ENCODE results near the gene CLDN6. TPM values are rescaled to one million over a fixed set of nuclear protein-coding genes. Genes with fewer than 3 reads are reported as not detected.
A peak's percentile ranks its signal among the peaks of the same experiment; 100 is the strongest.

CLDN6 gene, protein sequence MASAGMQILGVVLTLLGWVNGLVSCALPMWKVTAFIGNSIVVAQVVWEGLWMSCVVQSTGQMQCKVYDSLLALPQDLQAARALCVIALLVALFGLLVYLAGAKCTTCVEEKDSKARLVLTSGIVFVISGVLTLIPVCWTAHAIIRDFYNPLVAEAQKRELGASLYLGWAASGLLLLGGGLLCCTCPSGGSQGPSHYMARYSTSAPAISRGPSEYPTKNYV
- total RNA-seq, result not detected

DNA sequence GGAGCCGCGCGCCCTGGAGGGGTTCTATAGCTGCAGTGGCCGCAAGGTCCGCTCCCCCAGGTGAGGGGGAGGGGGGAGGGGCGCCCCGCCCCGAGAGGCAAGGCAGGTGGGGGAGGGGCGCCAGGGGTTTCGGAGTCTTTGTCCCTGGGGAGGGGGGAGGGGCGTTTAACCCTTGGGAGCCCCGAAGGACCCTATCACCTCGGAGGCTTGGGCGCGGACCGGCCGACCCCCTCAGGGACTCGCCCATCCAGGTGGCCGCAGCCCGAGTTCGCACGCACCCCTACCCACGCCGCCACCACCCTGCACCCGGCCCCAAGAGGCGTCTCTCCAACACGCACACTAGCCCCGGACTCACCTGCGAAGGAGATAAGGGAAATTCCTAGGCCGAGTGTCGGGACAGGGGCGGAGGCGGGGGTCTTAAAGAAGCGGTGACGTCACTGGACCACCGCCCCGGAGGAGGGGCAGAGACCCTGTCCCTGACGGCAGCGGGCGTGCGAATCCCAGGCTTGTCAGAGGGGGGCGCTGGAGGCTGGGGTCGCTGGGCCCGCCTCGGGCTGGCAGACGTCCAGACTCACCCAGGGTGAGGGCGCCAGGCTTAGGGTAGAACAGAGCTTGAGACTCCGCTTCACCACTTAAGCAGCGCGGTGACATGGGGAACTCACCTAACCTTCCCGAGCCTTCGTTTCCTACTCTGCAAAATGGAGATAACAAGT lies at the start of gene CLDN6:
CLDN6 (minus strand) TSS at position 390 of the 713 bp plus-strand sequence. CDS start 2,162 bp downstream, outside the sequence.
- H3K9me3 ChIP-seq, result no peaks in the 10 kb centered on the region
- DNase-seq (ENCODE audit: low spot score), result no peak
- TF ChIP-seq, protein P1, sequence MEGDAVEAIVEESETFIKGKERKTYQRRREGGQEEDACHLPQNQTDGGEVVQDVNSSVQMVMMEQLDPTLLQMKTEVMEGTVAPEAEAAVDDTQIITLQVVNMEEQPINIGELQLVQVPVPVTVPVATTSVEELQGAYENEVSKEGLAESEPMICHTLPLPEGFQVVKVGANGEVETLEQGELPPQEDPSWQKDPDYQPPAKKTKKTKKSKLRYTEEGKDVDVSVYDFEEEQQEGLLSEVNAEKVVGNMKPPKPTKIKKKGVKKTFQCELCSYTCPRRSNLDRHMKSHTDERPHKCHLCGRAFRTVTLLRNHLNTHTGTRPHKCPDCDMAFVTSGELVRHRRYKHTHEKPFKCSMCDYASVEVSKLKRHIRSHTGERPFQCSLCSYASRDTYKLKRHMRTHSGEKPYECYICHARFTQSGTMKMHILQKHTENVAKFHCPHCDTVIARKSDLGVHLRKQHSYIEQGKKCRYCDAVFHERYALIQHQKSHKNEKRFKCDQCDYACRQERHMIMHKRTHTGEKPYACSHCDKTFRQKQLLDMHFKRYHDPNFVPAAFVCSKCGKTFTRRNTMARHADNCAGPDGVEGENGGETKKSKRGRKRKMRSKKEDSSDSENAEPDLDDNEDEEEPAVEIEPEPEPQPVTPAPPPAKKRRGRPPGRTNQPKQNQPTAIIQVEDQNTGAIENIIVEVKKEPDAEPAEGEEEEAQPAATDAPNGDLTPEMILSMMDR (IDR thresholded peaks at IDR 0.05), result no peak
- ATAC-seq (ENCODE audit: insufficient number of reproducible peaks, low FRiP score, low read depth), result no peak
- H3K4me1 ChIP-seq (ENCODE audit: control insufficient read depth in 1 of 2, low read depth in 2 of 2), result peaks cover 0 to 20% of the 10 kb centered on the region in 2 donors
- no peaks in the 10 kb centered on the region for H3K36me3 ChIP-seq
- no peak within 1 kb of the TSS for H3K4me3 ChIP-seq
- H3K27ac ChIP-seq, result no peak within 1 kb of the TSS
- no peaks in the 10 kb centered on the region for H3K27me3 ChIP-seq (replicated peaks; ENCODE audit: insufficient read depth)

DNA sequence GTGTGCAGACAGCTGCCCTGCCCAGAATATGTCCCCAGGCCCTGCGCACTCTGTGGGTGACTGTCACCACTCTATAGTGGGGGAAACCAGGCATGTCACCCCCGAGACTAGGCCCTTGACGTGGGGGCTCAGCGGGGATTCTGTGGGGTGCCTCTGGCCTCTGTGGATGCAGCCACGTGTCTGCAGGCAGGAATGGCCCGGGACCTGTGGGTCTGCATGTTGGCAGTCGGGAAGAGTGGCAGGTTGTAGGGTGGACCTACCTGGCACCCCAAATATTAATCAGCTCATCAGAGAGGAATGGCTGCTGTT lies 48.4 kb upstream of the CLDN6 start:
- no peaks in the 10 kb centered on the region for H3K36me3 ChIP-seq
- H3K9me3 ChIP-seq, result no peaks in the 10 kb centered on the region
- H3K4me1 ChIP-seq (ENCODE audit: control insufficient read depth in 1 of 2, low read depth in 2 of 2), result peaks cover 11 to 23% of the 10 kb centered on the region in 2 donors
- ATAC-seq (ENCODE audit: insufficient number of reproducible peaks, low FRiP score, low read depth) (no peak), DNase-seq (ENCODE audit: low spot score) (no peak)
- no peak overlapping the region for H3K27ac ChIP-seq
- TF ChIP-seq, protein P1 (IDR thresholded peaks at IDR 0.05), result no peak
- peak overlapping the region; percentile 64 for H3K4me3 ChIP-seq
- H3K27me3 ChIP-seq (replicated peaks; ENCODE audit: insufficient read depth), result no peaks in the 10 kb centered on the region

DNA sequence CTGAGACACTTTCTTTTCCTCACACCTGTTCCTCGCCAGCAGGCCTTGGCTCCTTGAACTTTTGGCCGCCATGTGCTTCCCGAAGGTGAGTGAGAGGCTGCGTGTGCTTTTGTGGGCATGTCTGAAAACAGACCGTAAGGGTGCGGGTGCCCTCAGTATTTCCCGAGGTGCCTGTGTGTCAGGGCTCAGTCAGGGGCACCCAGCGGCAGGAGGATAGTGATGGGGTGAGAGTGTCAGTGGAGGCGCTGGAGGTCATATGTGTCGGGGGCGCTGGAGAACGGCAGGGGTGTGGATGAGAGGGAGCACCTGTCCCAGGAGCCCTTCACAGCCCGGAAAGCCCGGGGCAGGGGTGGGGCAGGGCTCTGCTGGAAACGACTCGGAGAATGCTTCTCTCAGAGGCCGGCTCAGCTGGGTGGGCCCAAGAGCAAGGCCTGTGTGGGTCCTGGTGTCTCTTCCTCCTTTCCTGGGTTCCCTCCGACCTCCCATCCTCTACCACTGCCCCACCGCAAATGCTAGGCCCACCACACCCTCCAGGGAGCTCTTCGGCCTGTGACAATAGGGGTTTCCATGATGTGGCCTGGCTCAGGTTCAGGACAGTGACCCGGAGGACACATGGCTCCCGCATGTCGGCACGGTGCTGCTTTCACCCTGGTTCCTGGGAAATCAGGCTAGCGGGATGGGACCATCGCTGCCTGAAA lies 47.9 kb upstream of the CLDN6 start:
- H3K36me3 ChIP-seq, result no peaks in the 10 kb centered on the region
- TF ChIP-seq, protein P1 (IDR thresholded peaks at IDR 0.05), result no peak
- no peaks in the 10 kb centered on the region for H3K27me3 ChIP-seq (replicated peaks; ENCODE audit: insufficient read depth)
- ATAC-seq (ENCODE audit: insufficient number of reproducible peaks, low FRiP score, low read depth) (no peak), DNase-seq (ENCODE audit: low spot score) (no peak)
- peak overlapping the region; percentile 64 for H3K4me3 ChIP-seq
- peak overlapping the region in 1 of 2 donors; percentile 14 for H3K27ac ChIP-seq
- peaks cover 11 to 23% of the 10 kb centered on the region in 2 donors for H3K4me1 ChIP-seq (ENCODE audit: control insufficient read depth in 1 of 2, low read depth in 2 of 2)
- H3K9me3 ChIP-seq, result no peaks in the 10 kb centered on the region

DNA sequence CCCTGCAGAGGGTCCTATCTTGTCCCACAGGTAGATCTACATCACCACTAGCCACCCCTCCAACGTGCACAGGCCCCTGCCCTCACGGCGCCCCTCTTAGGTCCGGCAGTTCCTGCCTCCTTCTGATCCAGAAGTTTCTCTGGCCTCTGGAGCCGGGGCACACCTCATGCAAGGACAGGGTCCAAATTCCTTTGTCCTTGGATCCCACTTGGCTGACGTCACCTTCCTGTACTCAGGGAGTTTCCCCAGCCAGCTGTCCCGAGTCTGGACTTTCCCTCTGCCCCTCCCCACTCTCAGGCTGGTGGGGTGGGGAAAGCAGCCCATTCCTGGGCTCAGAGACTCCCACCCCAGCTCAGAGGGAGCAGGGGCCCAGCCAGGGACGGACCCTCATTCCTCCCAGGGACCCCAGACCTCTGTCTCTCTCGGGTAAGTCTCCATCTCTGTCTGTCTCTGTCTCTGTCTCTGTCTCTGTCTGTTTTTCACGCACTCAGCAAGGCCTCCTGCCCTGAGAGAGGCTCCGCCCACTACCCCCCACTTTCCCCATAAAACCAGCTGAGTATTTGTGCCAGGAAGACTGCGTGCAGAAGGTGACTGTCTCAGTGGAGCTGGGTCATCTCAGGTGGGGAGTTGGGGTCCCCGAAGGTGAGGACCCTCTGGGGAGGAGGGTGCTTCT lies 47.2 kb upstream of the CLDN6 start, which contains the start of gene IL32:
IL32 (plus strand) TSS at position 572 of the 673 bp plus-strand sequence. CDS start 172 bp downstream, outside the sequence.
- TF ChIP-seq, protein P1 (IDR thresholded peaks at IDR 0.05), result no peak
- Histone ChIP-seq H3K27ac (peak within 1 kb of the TSS in 1 of 2 donors; percentile 14), H3K36me3 (no peaks in the 10 kb centered on the region), H3K4me1 (ENCODE audit: control insufficient read depth in 1 of 2, low read depth in 2 of 2) (peaks cover 11 to 25% of the 10 kb centered on the region in 2 donors), H3K9me3 (no peaks in the 10 kb centered on the region), H3K27me3 (replicated peaks; ENCODE audit: insufficient read depth) (no peaks in the 10 kb centered on the region), H3K4me3 (peak within 1 kb of the TSS; percentile 64)
- ATAC-seq (ENCODE audit: insufficient number of reproducible peaks, low FRiP score, low read depth) (peak; percentile 71), DNase-seq (ENCODE audit: low spot score) (no peak)
